CD4-positive, CD25-positive, alpha-beta regulatory T cell (primary cell): ENCODE data around the gene DDX54. TPM values are rescaled to one million over a fixed set of nuclear protein-coding genes. Genes with fewer than 3 reads are reported as not detected.
A peak's percentile ranks its signal among the peaks of the same experiment; 100 is the strongest.

Experiments
- ATAC-seq, 2 donors: fragments of 150-1000 bp; cut with Tn5 transposase; one replicate each; pipeline ENCODE4 v1.10.0; 2021; ENCODE audit warnings: low read depth in 2 of 2, moderate number of reproducible peaks in 2 of 2, moderate library complexity in 1 of 2
- DNase-seq, 3 donors: peaks; one replicate each; pipeline versions ENCODE4 v3.0.0 to v3.0.0-alpha.2; 2012 to 2022; ENCODE audit warnings: mixed read lengths in 1 of 3
- H3K27ac ChIP-seq: one replicate; pipeline ENCODE4 v1.7.0; 2013; ENCODE audit warnings: mild to moderate bottlenecking, low read length; ENCODE audit not compliant: insufficient read depth, poor library complexity, severe bottlenecking
- H3K27me3 ChIP-seq: one replicate; pipeline ENCODE4 v1.7.0; 2013; ENCODE audit warnings: low read length; ENCODE audit not compliant: control insufficient read depth, insufficient read depth
- H3K36me3 ChIP-seq: one replicate; pipeline ENCODE4 v1.7.0; 2013; ENCODE audit warnings: mild to moderate bottlenecking, low read length, moderate library complexity; ENCODE audit not compliant: control insufficient read depth, insufficient read depth
- H3K4me1 ChIP-seq: 2 replicates; pipeline ENCODE4 v1.7.0; 2013; ENCODE audit warnings: mild to moderate bottlenecking, low read length; ENCODE audit not compliant: insufficient read depth, control insufficient read depth, poor library complexity, severe bottlenecking
- H3K4me3 ChIP-seq: one replicate; pipeline ENCODE4 v1.7.0; 2013; ENCODE audit warnings: low read depth, mild to moderate bottlenecking, low read length, moderate library complexity
- H3K9me3 ChIP-seq, 2 experiments: 1 replicate in 1 of 2; 2 replicates in 1 of 2; pipeline ENCODE4 v1.7.0; 2013; ENCODE audit warnings: low read length in 2 of 2, mild to moderate bottlenecking in 1 of 2, moderate library complexity in 1 of 2; ENCODE audit not compliant: control insufficient read depth in 2 of 2
- H3K27ac Mint-ChIP-seq, 3 donors: one replicate each; pipeline ENCODE4 v1.8.0; 2020 to 2022; ENCODE audit warnings: mild to moderate bottlenecking in 3 of 3, mixed read lengths in 3 of 3, moderate library complexity in 2 of 3
- H3K27me3 Mint-ChIP-seq: one replicate; pipeline ENCODE4 v1.8.0; 2022; ENCODE audit warnings: mild to moderate bottlenecking, mixed read lengths
- H3K36me3 Mint-ChIP-seq: one replicate; pipeline ENCODE4 v1.8.0; 2020; ENCODE audit warnings: mixed read lengths
- H3K4me1 Mint-ChIP-seq, 4 donors: one replicate each; pipeline ENCODE4 v1.8.0; 2020 to 2022; ENCODE audit warnings: mixed read lengths in 4 of 4, mild to moderate bottlenecking in 1 of 4
- H3K4me3 Mint-ChIP-seq, 4 donors: one replicate each; pipeline ENCODE4 v1.8.0; 2020 to 2022; ENCODE audit warnings: mild to moderate bottlenecking in 4 of 4, mixed read lengths in 4 of 4, moderate library complexity in 3 of 4
- H3K9me3 Mint-ChIP-seq, 7 donors: one replicate each; pipeline ENCODE4 v1.8.0; 2020 to 2022; ENCODE audit warnings: mixed read lengths in 7 of 7, mild to moderate bottlenecking in 3 of 7, moderate library complexity in 2 of 7
- polyA plus RNA-seq, 4 donors: library from polyadenylated mRNA; unstranded; fragments of 300-500 nt; fragmentation: Illumina TruSeq; gene quantifications; one replicate each; pipeline ENCODE4 v1.2.3, GENCODE V29; 2021
- total RNA-seq: library from RNA; stranded (reverse); gene quantifications from one replicate; pipeline ENCODE4 v1.2.3, GENCODE V29; 2022

DDX54 gene
- total and polyA plus RNA-seq, 5 donors from 2014 or later, result 12.5 to 75.5 (median 18.4) TPM

DNA sequence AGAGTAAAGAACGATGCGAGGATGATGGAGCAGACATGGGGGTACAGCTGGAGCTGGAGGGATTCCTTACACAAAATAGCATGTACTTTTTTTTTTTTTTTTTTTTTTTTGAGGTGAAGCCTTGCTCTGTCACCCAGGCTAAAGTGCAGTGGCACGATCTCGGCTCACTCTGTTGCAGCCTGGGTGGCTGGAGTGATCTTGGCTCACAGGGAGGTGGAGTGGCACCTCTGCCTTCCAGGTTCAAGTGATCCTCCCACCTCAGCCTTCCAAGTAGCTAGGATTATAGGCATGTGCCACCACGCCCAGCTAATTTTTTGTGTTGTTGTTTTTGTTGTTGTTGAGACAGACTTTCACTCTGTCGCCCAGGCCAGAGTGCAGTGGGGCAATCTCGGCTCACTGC lies 44.6 kb downstream of the DDX54 start:
- Mint-ChIP-seq H3K36me3 (no peaks in the 10 kb centered on the region), H3K27me3 (no peaks in the 10 kb centered on the region), H3K27ac (peak overlapping the region in 1 of 3 donors; percentile 18), H3K4me1 (peaks cover 0 to 18% (median 10%) of the 10 kb centered on the region in 4 donors), H3K9me3 (no peaks in the 10 kb centered on the region), H3K4me3 (peak overlapping the region in 1 of 4 donors; percentile 27)
- no peaks in the 10 kb centered on the region for H3K27me3 ChIP-seq
- no peaks in the 10 kb centered on the region for H3K9me3 ChIP-seq
- H3K27ac ChIP-seq, result no peak overlapping the region
- H3K4me3 ChIP-seq, result no peak overlapping the region
- no peak for DNase-seq
- no peak for ATAC-seq
- peaks cover 10% of the 10 kb centered on the region for H3K4me1 ChIP-seq
- no peaks in the 10 kb centered on the region for H3K36me3 ChIP-seq

DNA sequence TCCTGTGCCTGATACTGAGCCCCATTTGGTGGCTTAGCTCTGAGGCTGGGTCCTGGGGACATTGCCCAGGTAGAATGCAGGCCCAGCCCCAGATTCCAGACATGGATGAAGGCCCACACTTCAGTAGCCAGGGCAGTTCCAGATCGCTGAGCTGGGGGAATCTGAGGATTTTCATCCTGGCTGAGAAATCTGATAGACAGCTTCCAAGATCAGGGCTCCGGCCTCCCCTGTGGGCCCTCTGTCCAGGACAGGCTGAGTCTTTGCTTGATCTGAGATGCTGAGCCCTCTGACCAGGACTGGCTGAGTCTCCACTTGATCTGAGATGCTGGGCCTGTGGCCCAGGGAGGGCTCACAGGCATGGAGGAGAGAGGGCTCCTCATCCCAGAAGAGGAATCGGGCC lies 46.5 kb downstream of the DDX54 start:
- H3K36me3 ChIP-seq, result no peaks in the 10 kb centered on the region
- Mint-ChIP-seq H3K27me3 (no peaks in the 10 kb centered on the region), H3K36me3 (no peaks in the 10 kb centered on the region), H3K4me3 (no peak overlapping the region), H3K27ac (no peak overlapping the region), H3K4me1 (peaks cover 0 to 26% (median 11%) of the 10 kb centered on the region in 4 donors), H3K9me3 (no peaks in the 10 kb centered on the region)
- ATAC-seq (no peak), DNase-seq (no peak)
- no peaks in the 10 kb centered on the region for H3K9me3 ChIP-seq
- no peaks in the 10 kb centered on the region for H3K27me3 ChIP-seq
- H3K4me3 ChIP-seq, result no peak overlapping the region
- H3K4me1 ChIP-seq, result peaks cover 15% of the 10 kb centered on the region
- no peak overlapping the region for H3K27ac ChIP-seq

DNA sequence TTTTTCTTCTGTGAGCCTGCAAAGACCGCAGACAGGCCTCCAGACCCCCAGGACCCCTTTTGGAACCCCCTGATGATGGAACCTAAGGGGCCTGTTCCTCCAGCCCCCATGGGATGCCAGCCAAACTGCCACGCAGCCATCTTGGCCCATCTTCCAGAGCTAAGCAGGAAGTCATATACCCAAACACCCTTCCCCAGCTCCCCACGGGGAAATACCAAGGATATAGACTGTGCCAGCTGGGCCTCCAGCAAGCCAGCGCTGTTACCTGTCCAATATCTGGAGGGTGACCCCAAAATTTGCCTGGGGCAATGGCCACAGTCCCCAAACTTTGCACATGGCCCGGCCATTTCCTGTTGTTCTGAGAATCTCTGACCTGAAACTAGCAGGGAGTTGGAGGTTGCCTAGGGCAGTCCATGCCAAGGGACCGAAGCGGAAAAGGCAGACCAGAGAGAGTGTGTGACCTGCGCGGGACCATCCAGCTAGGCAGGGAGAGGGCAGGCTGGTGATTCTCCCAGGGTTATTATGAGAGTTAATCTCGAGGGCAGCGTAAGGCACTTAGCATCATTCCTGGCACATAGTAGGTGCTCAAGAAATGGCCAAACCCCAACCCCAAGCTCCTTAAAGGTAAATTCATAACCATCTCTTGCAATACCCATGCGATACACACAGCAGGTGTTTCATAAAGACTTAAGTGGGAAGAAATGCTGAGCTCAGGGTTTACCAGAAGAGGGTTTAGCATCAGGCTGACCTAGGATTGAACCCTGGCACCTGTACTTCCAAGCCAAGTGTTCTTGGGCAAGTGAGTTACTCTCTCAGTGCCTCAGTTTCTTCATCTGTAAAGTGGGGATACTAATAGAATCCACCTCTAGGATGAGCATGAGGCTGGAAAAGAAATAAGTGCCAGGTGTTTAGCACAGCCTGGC lies 47.2 kb downstream of the DDX54 start:
- no peaks in the 10 kb centered on the region for H3K36me3 Mint-ChIP-seq
- Histone ChIP-seq H3K36me3 (no peaks in the 10 kb centered on the region), H3K4me1 (peaks cover 15% of the 10 kb centered on the region), H3K9me3 (no peaks in the 10 kb centered on the region), H3K27ac (no peak overlapping the region), H3K4me3 (no peak overlapping the region), H3K27me3 (no peaks in the 10 kb centered on the region)
- no peak overlapping the region for H3K4me3 Mint-ChIP-seq
- H3K27ac Mint-ChIP-seq, result peak overlapping the region in 1 of 3 donors; percentile 20
- ATAC-seq, result no peak
- H3K27me3 Mint-ChIP-seq, result no peaks in the 10 kb centered on the region
- no peak for DNase-seq
- H3K4me1 Mint-ChIP-seq, result peaks cover 0 to 26% (median 11%) of the 10 kb centered on the region in 4 donors
- no peaks in the 10 kb centered on the region for H3K9me3 Mint-ChIP-seq

DNA sequence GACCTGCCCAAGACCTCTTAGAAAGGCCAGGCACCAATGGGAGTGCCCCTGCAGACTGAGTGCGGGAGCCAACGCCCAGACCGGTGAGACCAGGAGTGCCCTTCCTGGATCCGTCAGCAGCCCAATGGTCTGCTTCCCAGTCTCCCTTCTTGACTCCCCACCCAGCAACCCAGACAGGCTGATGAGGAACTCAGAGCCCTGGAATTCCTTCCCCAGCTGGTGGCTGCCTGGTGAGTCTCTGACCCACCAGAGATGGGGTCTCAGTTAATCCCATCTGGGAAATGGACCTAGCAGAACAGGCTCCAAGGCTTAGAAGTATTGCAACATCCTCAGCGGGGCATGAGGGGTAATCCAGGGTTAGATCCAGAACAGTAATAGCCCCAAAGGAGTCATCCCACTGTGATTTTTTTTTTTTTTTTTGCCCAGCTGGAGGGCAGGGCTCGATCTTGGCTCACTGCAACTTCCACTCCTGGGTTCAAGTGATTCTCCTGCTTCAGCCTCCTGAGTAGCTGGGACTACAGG lies 48.2 kb downstream of the DDX54 start:
- peaks cover 0 to 26% (median 11%) of the 10 kb centered on the region in 4 donors for H3K4me1 Mint-ChIP-seq
- H3K27ac Mint-ChIP-seq, result no peak overlapping the region
- no peaks in the 10 kb centered on the region for H3K36me3 Mint-ChIP-seq

DNA sequence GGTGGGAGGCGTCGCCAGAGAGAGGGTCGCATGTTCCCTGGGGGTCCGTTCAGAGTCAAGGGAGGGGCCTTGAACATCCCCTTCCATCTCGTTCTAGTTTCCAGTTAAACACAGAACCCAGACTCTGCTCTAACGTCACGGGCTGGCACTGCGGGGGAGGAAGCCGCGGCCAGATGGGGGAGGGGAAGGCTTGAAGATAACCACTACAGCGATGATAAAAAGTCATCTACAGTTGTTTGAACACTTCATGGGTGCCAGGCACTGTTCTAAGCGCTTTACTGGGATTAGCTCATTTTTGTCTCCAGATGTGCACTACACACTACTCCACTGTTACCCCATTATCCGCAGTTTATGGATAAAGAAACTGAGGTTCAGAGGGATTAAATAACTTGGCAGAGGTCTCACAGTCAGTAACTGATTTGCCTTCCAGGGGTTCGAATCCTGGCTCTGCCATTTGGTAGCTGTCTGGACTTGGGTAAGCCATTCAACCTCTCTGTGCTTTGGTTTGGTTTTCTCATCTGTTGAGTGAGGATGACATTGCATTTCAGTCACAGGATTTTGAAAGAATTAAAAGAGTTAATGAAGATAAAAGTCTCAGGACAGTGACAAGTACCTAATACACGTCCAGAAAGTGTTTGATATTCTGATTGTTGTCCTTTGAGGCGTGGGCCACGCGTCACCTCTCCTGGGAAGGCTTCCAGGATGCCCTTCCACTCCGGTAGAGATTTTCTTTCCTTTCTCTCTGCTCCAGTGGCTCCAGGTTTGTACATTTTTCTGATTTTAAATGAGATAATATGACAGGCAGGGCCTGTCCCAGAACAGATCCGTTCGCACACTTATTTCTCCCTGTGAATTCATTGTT lies 48.9 kb downstream of the DDX54 start:
- ATAC-seq, result peak; percentile 54 to 61
- Histone ChIP-seq H3K4me3 (peak overlapping the region; percentile 26), H3K4me1 (peaks cover 15% of the 10 kb centered on the region), H3K9me3 (no peaks in the 10 kb centered on the region), H3K27me3 (no peaks in the 10 kb centered on the region), H3K36me3 (no peaks in the 10 kb centered on the region), H3K27ac (peak overlapping the region; percentile 57)
- Mint-ChIP-seq H3K36me3 (no peaks in the 10 kb centered on the region), H3K9me3 (no peaks in the 10 kb centered on the region), H3K27me3 (no peaks in the 10 kb centered on the region), H3K27ac (peak overlapping the region in 1 of 3 donors; percentile 94), H3K4me1 (peaks cover 0 to 24% (median 11%) of the 10 kb centered on the region in 4 donors), H3K4me3 (peak overlapping the region; percentile 79 to 91 (median 89))
- peak; percentile 18 to 72 (median 60) for DNase-seq

More for the DNA sequence above, 48.2 kb downstream of the DDX54 start:
- ATAC-seq (no peak), DNase-seq (no peak)
- Mint-ChIP-seq H3K9me3 (no peaks in the 10 kb centered on the region), H3K4me3 (peak overlapping the region in 2 of 4 donors; percentile 44 to 68), H3K27me3 (no peaks in the 10 kb centered on the region)
- H3K27me3 ChIP-seq, result no peaks in the 10 kb centered on the region
- peaks cover 15% of the 10 kb centered on the region for H3K4me1 ChIP-seq
- H3K27ac ChIP-seq, result no peak overlapping the region
- H3K36me3 ChIP-seq, result no peaks in the 10 kb centered on the region
- no peaks in the 10 kb centered on the region for H3K9me3 ChIP-seq
- no peak overlapping the region for H3K4me3 ChIP-seq

DNA sequence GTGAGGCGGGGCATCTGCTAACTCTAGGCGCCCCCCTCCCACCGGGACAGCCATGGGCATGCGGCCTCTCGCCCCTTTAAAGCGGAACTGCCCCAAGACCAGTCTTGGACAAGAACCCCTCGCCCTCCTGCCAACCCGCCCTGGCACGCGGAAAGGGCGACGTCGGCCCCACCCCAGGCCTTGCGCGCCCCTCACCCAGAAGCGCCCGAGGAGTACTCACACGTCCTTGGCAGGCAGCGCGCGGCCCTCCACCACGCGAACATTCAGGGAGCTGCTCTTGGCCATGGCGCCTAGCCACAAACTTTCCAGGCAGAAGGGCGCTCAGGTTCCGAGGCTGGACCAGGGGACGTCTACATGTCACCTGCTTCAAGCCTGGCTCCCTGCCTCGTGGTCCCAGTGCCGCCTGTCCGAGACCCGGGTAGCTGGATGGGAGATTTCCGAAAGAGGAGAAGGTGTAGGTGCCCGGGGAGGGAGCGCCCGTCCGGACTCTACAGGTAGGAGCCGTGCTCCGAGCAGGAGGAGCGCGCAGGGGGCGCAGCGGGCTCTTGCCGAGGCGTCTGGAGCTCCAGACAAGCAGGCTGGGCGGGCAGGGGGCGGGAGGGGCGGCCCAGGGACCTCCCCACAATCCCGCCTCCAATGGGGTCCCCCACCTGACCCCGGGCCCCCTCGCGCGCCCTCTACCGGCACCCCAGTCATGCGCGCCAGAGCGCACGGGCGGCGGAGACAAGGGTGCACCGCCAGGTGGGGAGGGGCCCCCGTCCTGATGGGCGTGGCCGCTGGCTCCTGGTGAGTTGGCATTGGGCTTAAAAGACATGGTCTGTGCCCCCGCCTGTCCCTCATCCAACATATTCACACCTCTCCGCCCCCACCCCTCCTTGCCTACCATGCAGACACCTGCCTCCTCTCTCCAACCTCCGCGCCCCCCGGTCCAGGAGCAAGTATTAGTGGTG lies 49.8 kb downstream of the DDX54 start, which contains the start of gene RASAL1:
RASAL1 (minus strand) TSS at position 584 of the 950 bp plus-strand sequence; CDS start at position 285, 299 bp downstream.
- Histone ChIP-seq H3K4me3 (peak within 1 kb of the TSS; percentile 26), H3K27ac (peak within 1 kb of the TSS; percentile 57), H3K36me3 (no peaks in the 10 kb centered on the region), H3K27me3 (no peaks in the 10 kb centered on the region), H3K4me1 (peaks cover 15% of the 10 kb centered on the region), H3K9me3 (no peaks in the 10 kb centered on the region)
- Mint-ChIP-seq H3K9me3 (no peaks in the 10 kb centered on the region), H3K27me3 (no peaks in the 10 kb centered on the region), H3K36me3 (no peaks in the 10 kb centered on the region), H3K4me3 (peak within 1 kb of the TSS; percentile 79 to 91 (median 89)), H3K4me1 (peaks cover 0 to 23% (median 10%) of the 10 kb centered on the region in 4 donors), H3K27ac (peak within 1 kb of the TSS in 2 of 3 donors; percentile 48 to 94)
- DNase-seq (peak; percentile 67 to 75 (median 68)), ATAC-seq (peak; percentile 76 to 78)
